GM19372 (cell line): ENCODE measurements around the gene LRRK1.
A peak's percentile ranks its signal among the peaks of the same experiment; 100 is the strongest.

Source experiments
- ATAC-seq: cut with Tn5 transposase; IDR thresholded peaks from one replicate; pipeline ENCODE4 v1.9.1; 2021; ENCODE audit warnings: mild to moderate bottlenecking, low read depth, moderate library complexity; ENCODE audit not compliant: unreplicated experiment

Gene LRRK1

DNA sequence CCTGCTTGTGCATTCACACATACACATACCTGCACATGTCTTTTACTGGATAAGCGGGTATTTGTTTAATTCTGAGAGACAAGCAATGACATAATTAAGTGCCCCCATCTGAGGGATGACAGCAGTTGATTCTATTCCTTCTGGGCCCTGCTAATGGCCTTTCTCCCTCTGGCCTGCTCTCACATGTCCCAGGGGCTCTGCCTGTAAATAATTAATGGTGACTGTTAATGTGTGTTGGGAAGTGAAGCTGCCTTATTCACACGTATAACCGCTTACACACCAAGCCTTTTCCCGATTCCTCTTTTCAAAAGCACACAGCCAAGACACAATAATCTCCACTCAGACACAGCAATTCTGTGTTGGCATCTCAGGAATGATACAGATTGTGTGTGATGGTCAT lies 47.8 kb downstream of the LRRK1 start:
- peak; percentile 89 for ATAC-seq

DNA sequence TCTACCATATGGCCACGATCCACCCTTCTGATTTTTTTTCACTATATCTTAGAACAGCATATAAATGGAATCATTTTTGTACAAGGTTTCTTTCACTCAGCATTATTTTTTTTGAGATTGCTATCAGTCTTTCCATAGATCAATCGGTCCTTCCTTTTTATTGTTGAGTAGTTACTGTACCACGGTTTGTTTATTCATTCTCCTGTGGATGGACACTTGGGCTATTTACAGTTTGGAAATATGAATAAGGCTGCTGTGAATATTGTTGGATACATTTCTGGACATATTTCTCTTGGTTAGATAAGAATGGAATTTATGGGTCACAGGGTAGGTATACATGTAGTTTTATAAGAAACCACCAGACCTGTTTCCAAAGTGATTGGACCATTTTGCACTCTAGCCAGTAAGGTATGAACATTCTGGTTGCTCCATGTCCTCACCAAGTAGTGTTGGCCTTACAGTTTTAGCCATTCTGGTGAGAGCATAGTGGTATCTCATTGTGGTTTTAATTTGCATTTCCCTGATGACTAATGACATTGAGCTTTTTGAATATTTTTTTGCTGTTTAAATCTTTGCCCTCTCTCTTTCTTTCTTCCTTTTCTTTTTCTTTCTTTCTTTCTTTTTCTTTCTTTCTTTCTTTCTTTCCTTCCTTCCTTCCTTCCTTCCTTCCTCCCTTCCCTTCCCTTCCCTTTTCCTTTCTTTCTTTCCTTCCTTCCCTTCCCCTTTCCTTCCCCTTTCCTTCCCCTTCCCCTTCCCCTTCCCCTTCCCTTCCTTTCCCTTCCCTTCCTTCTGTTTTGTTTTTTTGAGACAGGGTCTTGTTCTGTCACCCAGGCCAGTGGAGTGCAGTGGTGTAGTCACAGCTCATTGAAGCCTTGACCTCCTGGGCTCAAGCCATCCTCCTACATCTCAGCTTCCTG lies 49.2 kb downstream of the LRRK1 start:
- ATAC-seq: no peak

DNA sequence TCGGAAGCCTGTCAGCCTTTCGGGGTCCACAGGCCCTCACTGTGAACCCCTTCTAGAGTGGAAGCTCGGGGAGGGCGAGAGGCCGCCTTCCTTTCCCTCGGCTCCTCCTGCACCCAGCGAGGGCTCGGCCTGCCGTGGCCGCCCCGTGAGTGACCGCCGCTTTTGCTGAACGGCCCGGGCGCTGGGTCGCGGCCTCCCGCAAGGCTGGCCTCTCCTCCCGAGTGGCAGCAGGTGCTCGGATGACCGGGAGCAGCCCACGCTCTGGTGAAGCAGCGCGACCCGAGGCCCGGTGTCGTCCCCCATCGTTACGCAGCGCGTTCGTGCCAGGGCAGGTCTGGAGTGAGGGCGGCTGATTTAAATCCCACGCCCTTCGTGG lies 53.8 kb downstream of the LRRK1 start:
- no peak for ATAC-seq

- no peak for ATAC-seq
Observed at GRCh38 chr15:100973351-100974111, 54.4 kb downstream of the LRRK1 start.

DNA sequence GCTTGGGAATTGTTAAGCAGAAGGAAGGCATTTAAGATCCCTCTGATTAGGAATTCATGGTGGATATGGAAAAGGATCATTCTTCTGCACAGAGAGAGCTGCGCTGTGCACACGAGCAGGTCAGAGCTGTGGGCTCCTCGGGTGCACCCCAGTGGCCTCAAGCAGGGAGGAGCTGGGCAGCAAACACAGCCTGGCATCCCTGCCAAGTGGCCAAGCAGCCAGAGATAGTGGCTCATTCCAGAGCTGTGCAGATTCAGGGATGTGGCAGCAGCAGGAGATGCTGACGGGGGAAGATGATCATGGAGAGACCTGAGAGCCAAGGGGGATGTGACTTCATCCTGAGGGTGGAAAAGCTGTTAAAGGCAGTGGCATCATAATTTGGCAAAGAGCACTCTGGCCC lies 55.9 kb downstream of the LRRK1 start:
- ATAC-seq: no peak

GRCh38 chr15:100980410-100981046 lies 61.4 kb downstream of the LRRK1 start:
- no peak for ATAC-seq

- no peak for ATAC-seq
Observed at GRCh38 chr15:100981086-100981485, 61.9 kb downstream of the LRRK1 start.

DNA sequence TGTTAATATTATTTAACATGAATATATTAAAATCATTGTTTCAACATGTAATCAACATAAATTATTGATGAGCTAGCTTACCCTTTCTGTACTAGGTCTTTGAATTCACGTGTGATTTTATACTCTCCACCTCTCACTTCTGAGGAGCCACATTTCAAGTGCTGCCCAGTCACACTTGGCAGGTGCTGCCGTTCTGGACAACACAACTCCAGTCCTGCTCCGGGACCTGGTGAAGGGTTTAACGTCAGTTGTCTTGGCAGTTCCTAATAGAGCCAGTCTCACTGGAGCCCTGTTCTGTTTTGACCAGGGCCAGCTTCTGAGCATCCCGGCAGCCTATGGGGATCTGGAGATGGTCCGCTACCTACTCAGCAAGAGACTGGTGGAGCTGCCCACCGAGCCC lies 64.1 kb downstream of the LRRK1 start:
- no peak for ATAC-seq

GRCh38 chr15:100985401-100985800 lies 66.2 kb downstream of the LRRK1 start:
- no peak for ATAC-seq

GRCh38 chr15:100986158-100986896 lies 67.2 kb downstream of the LRRK1 start:
- ATAC-seq: no peak

DNA sequence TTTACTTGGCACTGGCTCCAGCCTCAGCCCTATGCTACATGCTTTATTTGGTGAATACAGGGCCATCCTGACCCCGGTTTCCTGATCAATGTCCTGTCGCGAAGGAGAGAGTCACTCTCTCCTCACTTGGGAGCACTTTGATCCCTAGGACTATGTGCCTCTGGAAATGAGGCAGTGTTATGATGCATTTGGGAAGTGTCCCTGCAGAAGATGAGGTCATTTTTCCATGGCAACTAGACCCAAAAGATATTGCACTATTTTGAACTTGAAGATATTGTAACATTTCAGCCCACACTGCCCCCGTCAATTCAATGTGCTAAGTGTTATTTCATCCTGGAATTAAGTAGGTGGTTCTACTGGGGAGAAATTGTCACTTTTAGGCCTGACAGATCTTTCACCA lies 68.0 kb downstream of the LRRK1 start:
- ATAC-seq: no peak

DNA sequence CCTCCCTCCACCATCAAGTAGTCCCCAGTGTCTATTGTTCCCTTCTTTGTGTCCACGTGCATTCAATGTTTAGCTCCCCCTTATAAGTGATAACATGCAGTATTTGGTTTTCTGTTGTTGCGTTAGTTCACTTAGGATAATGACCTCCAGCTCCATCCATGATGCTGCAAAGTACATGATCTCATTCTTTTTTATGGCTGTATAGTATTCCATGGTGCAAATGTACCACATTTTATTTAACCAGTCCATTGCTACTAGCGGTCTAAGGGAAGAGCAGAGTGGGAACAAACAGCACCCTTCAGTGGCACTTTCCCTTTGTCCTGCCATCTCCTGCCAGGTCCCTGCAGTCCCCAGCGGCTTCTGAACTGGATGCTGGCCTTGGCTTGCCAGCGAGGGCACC lies 69.1 kb downstream of the LRRK1 start:
- ATAC-seq: no peak

- ATAC-seq: no peak
Observed at GRCh38 chr15:100988857-100989256, 69.7 kb downstream of the LRRK1 start.

DNA sequence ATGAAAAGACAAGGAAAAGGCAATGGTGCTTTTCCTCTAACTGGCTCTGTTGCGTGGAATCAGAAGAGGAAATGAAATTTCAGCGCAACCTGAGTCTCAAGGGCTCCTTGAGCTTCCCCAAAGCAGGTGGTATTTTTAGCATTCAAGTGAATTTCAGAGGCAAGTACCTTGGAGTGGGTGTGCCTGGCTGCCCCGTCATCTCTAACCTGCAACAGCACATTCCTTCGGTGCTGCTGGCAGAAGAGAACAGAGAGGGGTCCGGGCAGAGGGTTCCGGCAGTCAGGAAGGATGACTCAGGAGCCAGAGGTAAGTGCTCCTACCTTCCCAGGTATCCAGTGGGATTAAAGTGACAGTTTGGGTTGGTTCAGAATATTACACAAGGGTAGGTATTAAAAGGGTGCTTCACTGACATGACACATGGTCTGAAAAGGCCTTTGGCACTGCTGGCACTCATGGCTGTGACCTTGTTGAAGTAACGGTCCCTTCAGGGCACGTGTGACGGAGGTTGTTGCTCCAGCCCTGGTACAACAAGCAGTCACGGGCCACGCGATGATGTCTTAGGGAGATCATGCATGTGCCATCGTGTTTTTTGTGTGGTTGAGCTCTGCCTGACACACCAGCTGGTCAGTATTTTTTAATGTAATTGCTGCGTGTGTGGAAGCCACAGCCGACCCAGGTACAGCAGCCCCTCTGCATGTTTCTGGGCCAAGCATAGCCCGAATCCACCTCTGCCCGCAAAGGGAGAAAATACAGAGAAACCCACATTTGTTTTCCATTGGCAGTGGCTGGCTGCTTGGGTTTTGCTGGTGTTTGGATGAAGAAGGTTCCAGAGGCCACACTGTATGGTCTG lies 75.7 kb downstream of the LRRK1 start:
- no peak for ATAC-seq

- no peak for ATAC-seq
Observed at GRCh38 chr15:100995471-100996430, 76.6 kb downstream of the LRRK1 start.

GRCh38 chr15:100997442-100997841 lies 78.3 kb downstream of the LRRK1 start:
- ATAC-seq: no peak

- ATAC-seq: no peak
Observed at GRCh38 chr15:100998630-100999029, 79.5 kb downstream of the LRRK1 start.

DNA sequence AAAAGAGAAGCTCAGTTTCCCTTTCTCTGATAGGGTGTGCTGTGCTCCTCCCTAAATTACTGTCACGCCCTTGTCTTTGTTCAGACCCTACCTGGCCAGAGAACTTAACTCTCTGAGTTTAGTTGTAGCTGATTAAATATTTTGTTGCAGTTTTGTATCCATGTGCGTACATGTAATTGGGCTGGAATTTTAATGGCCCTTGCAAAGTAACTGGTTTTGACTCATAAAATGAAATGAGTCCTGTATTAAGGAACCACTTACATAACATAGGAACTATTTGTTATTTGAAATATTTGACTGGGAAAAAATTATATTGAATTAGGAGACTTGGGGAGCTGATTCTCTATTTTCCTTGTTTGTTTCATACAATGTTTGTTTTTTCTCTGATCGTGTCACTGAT lies 80.2 kb downstream of the LRRK1 start:
- no peak for ATAC-seq

GRCh38 chr15:101000271-101000681 lies 81.1 kb downstream of the LRRK1 start:
- no peak for ATAC-seq
